Measurements from ENCODE around the gene SMIM10.
"Not testable (repeated sequence)": the region's sequence is repeated elsewhere in the genome, so short reads cannot be mapped to it uniquely, and the experiment has no call there.

The SMIM10 gene

GRCh38 chrX:134990801-134991481, at the start of gene SMIM10:
SMIM10 (plus strand) TSS chrX:134990991; CDS start chrX:134991096, 105 bp downstream.
- no peak for DNase-seq

DNA sequence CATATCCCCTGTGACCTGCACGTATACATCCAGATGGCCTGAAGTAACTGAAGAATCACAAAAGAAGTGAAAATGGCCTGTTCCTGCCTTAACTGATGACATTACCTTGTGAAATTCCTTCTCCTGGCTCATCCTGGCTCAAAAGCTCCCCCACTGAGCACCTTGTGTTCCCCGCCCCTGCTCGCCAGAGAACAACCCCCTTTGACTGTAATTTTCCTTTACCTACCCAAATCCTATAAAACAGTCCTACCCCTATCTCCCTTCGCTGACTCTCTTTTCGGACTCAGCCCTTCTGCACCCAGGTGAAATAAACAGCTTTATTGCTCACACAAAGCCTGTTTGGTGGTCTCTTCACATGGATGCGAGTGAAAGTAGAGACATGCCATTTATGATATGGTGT, 44.4 kb upstream of the SMIM10 start:
- DNase-seq = not testable (repeated sequence)

DNA sequence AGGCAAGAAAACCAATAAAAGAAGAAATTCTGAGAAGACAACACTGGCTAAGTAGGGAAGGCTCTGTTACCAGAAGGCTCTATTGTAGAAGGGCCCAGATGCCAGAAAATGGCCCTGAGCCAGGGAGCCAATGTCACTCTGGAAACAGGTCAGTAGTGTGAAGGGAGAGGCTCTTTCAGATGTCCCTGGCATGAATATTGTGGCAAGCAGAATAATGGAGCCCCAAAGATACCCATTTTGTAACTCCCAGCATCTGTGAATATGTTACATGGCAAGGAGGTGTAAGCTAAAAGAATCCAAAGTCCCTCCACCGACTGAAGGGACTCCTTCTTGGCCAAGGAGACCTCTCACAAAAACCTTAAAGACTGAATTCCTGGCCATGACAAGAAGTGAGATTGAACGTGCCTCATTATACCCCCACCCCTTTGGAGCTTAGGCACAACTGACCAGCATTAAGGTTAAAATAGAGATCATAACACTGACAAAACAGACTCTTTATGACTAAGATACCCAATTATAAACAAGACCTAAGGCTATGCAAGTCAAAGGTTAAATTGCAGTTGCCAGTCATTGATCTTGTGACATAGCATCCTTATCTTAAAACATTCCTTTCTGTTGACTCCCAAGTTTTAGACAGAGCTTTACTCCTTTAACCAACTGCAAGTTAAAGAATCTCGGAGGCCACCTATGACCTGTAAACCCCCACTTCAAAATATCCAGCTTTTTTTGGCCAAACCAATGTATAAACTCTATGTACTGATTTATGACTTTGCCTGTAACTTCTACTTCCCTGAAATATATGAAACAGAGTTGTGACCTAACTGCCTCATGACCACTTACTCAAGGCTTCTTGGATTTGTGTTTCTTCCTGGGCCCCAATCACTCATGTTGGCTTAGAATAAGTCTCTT, 42.2 kb upstream of the SMIM10 start:
- no peak for DNase-seq

DNA sequence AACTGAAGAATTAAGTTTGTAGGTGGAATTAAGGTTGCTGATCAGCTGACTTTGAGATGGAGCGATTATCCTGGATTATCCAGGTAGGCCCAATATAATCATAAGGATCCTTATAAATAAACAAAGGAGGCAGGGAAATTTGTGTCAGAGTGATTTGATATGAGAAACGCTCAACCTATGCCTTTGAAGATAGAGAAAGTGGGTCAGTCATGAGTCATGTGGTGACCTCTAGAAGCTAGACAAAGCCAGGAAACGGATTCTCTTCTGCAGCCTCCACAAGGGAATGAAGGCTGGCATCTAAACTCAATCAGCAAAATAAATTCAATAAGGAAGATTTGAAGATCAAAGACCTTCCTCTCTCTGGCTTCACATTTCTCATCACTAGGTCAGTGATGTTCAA, 41.5 kb upstream of the SMIM10 start:
- DNase-seq = no peak

DNA sequence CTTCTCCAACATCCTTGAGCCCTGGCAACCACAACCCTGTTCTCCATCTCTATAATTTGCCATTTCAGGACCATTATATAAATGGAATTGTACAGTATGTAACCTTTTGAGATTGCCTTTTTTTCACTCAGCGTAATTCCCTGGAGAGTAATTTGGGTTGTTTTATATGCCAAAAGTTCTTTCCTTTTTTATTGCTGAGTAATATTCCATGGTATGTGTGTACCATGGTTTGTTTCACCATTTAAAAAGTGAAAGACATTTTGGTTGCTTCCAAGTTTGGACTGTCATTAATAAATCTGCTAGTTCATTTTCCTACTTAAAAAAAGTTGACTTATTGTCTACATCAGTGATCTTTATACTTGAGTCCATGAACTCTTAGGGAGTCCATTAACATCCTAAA, 33.0 kb upstream of the SMIM10 start:
- DNase-seq = no peak

DNA sequence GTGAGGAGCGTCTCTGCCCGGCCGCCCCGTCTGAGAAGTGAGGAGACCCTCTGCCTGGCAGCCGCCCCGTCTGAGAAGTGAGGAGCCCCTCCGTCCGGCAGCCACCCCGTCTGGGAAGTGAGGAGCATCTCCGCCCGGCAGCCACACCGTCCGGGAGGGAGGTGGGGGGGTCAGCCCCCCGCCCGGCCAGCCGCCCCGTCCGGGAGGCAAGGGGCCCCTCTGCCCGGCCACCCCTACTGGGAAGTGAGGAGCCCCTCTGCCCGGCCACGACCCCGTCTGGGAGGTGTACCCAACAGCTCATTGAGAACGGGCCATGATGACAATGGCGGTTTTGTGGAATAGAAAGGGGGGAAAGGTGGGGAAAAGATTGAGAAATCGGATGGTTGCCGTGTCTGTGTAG, 30.4 kb upstream of the SMIM10 start:
- not testable (repeated sequence) for DNase-seq

DNA sequence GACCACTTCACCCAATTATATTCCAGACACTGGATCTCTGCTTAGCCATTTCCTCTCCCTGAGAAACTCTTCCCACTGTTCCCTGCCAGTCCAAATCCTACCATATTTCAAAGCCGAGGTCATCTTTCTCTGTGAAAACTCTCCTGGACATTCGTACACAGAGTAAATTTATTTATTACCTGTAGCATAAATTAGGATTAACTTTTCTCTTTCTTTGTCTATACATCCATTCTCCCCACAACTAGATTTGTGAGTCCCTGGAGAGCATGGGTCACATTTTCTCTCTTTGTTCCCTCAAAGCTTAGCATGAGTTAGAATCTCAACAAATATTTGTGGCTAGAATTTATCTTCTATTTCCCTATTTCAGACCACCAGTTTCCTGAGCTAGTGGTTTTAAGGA, 27.8 kb upstream of the SMIM10 start:
- no peak for DNase-seq

GRCh38 chrX:134969726-134970125, 21.1 kb upstream of the SMIM10 start:
- DNase-seq = no peak

DNA sequence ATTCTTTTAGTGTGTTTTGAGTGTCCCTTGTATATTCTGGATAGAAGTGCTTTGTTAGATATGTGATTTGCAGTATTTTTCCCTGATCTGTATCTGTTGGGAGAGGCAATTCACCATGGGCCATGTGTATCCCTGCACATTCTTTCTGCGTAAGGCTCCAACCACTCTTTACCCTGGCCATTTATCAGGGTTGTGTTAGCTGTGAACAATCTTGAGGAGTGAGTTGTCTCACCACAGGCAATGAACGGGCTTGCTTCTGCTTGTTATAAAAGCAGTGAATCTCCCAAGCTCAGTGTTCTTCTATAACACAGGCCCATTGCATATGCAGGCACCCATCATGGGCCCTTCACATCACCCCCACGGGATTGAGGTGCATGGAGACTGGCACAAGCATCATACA, 18.9 kb upstream of the SMIM10 start:
- no peak for DNase-seq

- DNase-seq = no peak
Measured at GRCh38 chrX:134975516-134975915, 15.3 kb upstream of the SMIM10 start.

- DNase-seq = no peak
Measured at GRCh38 chrX:134981910-134982309, 8.9 kb upstream of the SMIM10 start.

DNA sequence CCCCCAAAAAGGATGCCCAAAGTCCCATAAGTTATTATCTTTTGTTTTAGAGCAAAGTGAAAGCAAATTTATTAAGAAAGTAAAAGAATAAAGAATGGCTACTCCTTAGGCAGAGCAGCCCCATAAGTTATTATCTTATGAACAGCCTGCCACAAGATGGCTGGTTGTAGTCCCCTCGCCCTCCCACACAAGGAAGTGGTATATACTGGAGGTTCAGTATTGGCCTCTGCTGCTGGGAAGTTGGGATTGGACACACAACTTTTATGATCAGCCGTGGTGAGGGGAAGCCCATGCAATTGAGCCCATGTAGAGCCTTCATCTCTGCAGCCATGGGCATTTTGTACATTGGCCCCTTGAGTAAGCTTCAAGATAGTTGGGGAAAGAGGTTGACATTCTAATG, 8.0 kb upstream of the SMIM10 start:
- no peak for DNase-seq

DNA sequence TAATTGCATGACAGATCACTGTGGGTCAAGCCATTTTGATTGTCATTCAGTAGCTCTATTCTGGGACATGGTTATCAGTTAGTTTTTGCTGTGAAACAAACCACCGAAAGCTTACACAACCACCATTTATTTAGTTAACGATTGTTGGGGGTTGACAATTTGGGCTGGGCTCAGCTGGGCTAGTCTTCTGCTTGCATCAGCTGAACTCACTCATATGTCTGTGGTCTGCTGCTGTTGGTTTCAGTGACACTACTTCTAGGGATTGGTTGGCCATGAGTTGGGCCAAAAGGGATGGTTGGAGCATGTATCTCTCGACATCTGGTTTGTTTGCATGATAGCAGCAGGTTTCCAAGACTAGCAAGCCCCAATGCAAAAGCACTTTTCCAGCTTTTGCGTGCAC, 5.3 kb upstream of the SMIM10 start:
- no peak for DNase-seq

DNA sequence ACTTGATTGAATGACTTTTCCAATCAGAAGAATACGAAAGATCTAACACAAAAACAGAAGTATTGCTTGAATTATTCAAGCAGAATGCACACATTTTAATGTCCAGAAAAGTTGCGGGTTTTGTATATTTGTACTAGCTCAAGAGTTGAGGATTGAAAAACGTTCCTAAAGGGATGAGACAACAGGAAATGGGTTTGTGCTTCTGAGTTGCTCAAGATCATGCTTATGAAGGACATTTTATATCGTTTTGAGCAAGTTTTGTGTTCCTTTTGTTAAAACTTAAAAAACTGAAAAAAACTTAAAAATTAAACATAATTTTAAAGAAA, 353 bp upstream of the SMIM10 start:
- DNase-seq = no peak

GRCh38 chrX:134997646-134998045, 6.9 kb downstream of the SMIM10 start:
- DNase-seq = no peak

DNA sequence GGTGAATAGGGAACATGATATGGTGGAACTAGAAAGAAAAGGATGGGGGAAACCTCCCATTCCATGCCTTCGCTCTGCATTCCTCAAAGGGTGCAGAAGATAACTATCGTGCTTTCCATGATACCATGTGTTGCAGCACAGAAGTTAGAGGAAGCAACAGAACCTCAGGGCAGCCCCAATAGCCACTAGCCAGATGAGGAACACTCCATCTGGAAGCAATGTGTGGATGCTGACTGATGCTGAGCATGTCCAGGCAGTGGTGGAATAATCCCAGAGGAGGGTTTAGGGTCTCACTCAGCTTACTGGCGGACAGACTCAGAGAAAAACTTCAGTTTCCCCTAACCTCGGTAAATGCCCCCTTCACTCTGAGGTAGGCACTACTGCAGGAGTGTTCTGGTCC, 7.5 kb downstream of the SMIM10 start:
- DNase-seq = no peak

DNA sequence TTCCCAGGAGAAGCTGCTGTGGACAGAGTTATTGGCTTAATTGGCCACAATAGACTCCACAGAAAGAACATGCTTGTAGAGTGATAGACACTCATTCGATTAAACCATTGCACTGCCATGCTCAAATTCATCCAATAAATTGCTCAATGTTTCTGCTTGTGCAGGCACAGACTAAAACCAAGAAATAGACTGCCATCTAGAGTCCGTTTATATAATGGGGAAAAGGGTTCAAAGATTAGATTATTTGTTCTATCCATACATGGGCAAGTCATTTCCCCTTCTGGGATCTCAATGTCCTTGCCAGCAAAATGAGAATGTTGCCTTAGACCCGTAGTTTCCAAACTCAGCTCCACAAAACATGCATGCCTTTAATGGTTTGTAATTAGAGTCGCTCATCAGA, 8.7 kb downstream of the SMIM10 start:
- DNase-seq = peak; percentile 81

DNA sequence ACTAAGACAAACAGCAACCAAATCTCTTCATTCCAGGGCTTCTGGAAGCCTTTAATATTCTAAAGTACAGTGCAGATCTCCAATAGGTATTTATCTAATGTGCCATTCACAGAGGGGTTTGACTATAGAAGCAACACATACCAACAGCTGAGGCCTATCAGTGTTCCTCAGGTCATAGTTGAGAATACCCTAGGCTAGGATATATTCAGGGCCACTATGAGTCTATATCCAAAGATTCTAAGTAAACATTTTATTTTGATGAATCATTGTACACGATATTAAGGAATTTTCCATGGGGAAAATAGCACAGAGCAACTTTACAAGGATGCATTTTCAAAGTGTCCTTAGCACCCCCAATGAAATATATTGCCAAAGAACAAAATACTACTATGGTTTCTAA, 9.7 kb downstream of the SMIM10 start:
- no peak for DNase-seq

GRCh38 chrX:135003876-135004623, 13.3 kb downstream of the SMIM10 start:
- DNase-seq = peak; percentile 90

GRCh38 chrX:135006187-135006586, 15.4 kb downstream of the SMIM10 start:
- DNase-seq = no peak

GRCh38 chrX:135009057-135009610, 18.3 kb downstream of the SMIM10 start:
- DNase-seq = no peak

DNA sequence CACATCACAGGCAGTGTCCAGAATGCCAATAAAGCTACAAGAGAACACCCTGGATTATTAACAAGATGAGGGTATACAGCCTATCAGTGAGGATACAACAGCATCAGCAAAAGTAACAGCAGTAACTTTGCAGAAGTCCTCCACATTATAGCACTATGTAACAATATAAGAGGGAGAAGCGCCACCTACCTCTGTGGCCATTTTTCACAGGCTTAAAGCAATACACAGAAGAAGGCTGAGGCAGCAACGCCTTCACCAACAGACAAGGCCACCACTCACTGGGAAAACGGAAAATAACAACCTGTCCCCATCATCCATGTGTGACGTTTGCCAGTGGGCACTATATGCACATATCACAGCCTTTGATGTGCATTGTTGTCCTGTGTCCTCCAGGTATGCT, 19.0 kb downstream of the SMIM10 start:
- no peak for DNase-seq

- DNase-seq = no peak
Measured at GRCh38 chrX:135010921-135011320, 20.1 kb downstream of the SMIM10 start.

All from NCI-H1694 treated with DMSO at 0.1 percent for 48 hours (cell line).